ENCODE measurements around the gene DPEP1.

- no peak for TF ChIP-seq SUZ12 (IDR thresholded peaks at IDR 0.05)
- no peak for TF ChIP-seq ARNT (IDR thresholded peaks at IDR 0.05)
- no peak for TF ChIP-seq TARDBP (IDR thresholded peaks at IDR 0.05)
- TF ChIP-seq FOXA1 (IDR thresholded peaks at IDR 0.05): no peak
Observed at GRCh38 chr16:89655062-89655643, 41.7 kb downstream of the DPEP1 start.
